ENCODE data around the gene PHGDH.
"Not testable (repeated sequence)": the region's sequence is repeated elsewhere in the genome, so short reads cannot be mapped to it uniquely, and the experiment has no call there.

PHGDH gene

DNA sequence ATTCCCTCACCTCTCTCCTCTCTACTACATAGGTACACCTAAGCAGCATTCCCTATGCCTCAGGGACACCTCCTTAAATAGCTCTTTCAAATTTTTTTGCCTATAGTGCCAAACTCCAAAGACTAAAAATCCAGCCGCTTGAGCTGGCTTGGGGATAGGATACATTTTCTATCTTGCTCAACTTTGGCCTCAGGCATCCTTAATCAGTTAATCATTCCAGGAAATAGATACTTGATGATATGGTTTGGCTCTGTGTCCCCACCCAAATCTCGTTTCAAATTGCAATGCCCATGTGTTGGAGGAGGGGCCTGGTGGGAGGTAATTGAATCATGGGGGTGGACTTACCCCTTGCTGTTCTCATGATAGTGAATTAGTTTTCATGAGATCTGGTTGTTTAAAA lies 11.4 kb upstream of the PHGDH start:
- no peak for DNase-seq

GRCh38 chr1:119701659-119702058 lies 10.1 kb upstream of the PHGDH start:
- no peak for DNase-seq

GRCh38 chr1:119702384-119702783 lies 9.3 kb upstream of the PHGDH start:
- no peak for DNase-seq

DNA sequence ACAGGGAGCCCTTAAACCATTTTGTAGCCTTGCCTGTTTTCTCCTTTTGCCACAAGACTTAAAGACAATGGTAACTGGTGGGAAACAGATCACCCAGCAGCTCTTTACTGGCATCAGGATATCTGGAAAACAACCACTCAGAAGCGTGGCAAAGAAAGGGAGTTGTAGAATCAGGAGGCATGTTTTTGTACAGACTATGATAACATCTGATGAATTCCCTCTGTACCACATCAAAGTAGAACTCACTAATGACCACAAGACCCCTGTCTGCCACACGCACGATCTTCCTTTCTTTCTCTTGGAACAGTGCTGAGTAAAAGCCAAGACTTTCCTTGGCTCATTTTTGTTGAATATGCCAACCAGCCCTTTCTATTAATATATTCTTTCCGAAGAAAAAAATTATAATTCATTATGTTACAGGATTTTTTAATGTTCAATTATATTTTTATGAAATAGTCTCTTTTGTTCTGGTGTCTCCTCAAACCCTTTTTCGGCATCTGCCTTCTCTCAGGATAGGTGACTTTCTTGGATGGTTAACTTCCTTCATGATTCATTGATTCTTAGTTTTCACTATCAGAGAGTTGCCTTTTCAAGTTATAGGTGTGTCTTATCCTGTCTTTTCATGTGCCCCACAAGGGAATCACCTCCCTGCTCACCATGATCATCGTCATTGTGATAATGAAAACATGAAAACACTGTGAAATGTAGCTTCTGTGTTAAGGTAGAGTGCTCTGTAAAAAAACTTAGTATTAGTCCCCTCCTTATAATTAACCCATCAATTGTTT lies 7.9 kb upstream of the PHGDH start:
- DNase-seq, result no peak

DNA sequence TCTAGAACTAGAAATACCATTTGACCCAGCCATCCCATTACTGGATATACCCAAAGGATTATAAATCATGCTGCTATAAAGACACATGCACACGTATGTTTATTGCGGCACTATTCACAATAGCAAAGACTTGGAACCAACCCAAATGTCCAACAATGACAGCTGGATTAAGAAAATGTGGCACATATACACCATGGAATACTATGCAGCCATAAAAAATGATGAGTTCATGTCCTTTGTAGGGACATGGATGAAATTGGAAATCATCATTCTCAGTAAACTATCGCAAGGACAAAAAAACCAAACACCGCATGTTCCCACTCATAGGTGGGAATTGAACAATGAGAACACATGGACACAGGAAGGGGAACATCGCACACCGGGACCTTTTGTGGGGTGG lies 5.1 kb upstream of the PHGDH start:
- DNase-seq, result not testable (repeated sequence)

DNA sequence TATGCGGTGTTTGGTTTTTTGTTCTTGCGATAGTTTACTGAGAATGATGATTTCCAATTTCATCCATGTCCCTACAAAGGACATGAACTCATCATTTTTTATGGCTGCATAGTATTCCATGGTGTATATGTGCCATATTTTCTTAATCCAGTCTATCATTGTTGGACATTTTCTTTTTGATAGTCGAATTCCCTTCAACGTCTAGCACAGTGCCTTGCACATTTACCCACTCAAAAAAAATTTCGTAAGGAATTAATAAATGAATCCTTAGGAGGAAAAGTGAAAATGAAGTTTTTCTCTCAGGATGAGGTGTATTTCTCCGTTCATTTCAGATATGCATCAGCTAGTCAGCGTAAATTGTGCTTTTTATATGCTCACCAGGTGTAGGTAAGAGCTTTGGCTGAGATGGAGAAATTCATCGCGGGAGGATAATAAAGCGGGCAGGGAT lies 354 bp upstream of the PHGDH start:
- DNase-seq, result not testable (repeated sequence)

- peak; percentile 81 to 91 for DNase-seq
Measured at GRCh38 chr1:119712342-119713038, 756 bp downstream of the PHGDH start.

- DNase-seq, result peak; percentile 60
Measured at GRCh38 chr1:119713039-119713748, 1.5 kb downstream of the PHGDH start.

- peak in 1 of 2 experiments; percentile 48 for DNase-seq
Measured at GRCh38 chr1:119713749-119714456, 2.2 kb downstream of the PHGDH start.

GRCh38 chr1:119714583-119714982 lies 2.8 kb downstream of the PHGDH start:
- DNase-seq, result no peak

- no peak for DNase-seq
Measured at GRCh38 chr1:119715542-119715941, 3.8 kb downstream of the PHGDH start.

DNA sequence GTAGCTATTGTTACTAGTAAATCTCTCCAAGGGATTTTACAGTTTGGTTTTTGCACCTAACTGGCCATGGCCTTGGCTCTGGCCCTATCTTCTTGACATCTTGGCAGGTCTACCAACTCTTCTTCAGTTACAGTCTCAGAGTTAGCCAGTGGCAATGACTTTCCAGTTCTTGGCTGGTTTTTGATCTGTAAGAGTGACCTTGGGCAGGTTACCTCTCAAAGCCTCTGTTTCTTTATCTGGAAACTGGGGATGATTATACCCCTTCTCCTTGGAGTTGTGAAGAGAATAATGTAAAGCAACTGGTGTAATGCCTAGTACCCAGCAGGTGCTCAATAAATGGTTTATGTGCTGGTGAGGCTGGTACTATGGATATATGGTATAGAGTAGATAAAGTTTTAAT lies 6.7 kb downstream of the PHGDH start:
- DNase-seq, result no peak

GRCh38 chr1:119718972-119719371 lies 7.2 kb downstream of the PHGDH start:
- no peak for DNase-seq

- no peak for DNase-seq
Measured at GRCh38 chr1:119720866-119721440, 9.2 kb downstream of the PHGDH start.

GRCh38 chr1:119721896-119722295 lies 10.2 kb downstream of the PHGDH start:
- no peak for DNase-seq

- DNase-seq, result no peak
Measured at GRCh38 chr1:119724611-119725218, 13.0 kb downstream of the PHGDH start.

DNA sequence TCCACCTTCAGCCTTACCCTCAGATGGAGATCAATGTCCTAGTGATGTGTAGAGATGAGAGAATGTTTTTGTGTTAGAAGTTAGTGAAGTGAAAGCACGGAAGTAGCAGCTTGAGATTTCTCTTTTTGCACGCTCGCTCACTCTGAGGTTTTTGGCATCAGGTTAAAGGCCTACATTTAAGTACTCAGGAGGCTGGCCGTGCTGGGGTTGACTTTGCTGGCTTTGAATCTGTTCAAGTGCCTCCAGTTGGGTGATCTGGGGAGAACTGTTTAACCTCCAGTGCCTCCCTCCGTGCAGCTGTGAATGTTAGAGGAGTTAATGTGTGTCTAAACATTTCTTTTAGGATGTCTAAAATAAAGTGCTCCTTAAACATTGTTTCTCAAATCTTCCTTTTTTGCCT lies 13.9 kb downstream of the PHGDH start:
- DNase-seq, result no peak

- DNase-seq, result no peak
Measured at GRCh38 chr1:119727991-119728390, 16.3 kb downstream of the PHGDH start.

- no peak for DNase-seq
Measured at GRCh38 chr1:119729044-119729443, 17.3 kb downstream of the PHGDH start.

DNA sequence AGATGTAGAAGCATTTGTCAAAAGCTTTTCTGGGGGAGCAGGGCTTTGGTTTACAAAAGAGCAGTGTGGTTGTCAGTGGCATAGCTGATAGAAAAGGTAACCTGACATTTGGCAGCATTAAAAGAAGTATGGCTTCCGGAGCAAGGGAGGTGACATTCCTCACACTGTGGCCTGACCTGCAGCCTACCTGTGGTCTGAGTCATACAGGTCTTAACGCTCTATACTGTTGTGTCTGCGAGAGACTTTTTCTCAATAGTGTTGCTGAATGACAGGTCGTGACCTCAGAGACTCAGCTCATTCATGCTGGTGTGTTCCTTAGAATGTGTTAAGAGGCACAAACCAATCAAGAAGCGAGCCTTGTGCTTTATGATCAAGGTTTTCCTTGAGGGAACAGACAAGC lies 19.3 kb downstream of the PHGDH start:
- no peak for DNase-seq

DNA sequence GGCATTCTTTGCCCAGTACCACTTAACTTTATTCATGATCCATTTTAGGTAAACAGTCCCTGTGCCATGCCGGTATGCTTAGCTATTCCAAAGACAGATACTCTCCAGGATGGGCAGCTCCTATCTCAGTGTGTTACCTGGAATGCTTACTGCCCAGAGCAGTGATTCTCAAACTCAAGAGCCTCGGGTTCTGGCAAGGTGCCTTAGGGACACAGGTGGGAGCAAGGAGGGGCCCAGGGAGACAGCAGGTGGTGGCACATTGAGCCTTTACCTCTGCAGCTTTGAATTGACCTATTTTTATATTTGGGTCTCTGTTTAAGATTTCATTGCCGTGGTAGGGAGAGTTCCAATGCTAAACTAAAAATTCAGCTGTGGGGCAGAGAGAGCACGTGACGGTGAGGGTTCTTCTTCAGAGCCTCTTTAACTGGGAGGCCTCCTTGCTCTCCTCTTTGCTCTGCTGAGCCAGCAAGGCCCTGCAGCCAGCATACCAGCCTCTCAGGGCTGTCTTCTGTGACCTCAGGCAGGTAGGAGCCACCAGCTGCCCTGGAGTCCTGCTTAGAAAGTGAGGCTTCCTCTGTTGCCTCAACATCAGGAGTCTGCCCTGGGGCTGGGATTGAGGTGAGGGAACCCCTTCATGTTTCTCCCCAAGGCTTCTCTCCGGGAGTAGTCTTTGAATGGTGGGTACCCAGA lies 20.2 kb downstream of the PHGDH start:
- DNase-seq, result no peak

Data from NCI-H446 (cell line).